22Rv1 (cell line): ENCODE measurements around the gene CDX1.

Source experiments
- H3K27ac ChIP-seq: fragments of 450-650 bp; 2 replicates; pipeline ENCODE4 v1.5.1; 2017
- ZFX ChIP-seq: fragments of 450-650 bp; IDR thresholded peaks from 2 replicates; pipeline ENCODE4 v1.6.1; 2017; ENCODE audit warnings: antibody characterized with exemption, borderline replicate concordance
- TF ChIP-seq, protein P1 (sequence below): fragments of 450-650 bp; IDR thresholded peaks from 2 replicates; pipeline ENCODE4 v1.5.1; 2017; ENCODE audit warnings: mild to moderate bottlenecking

Gene CDX1

DNA sequence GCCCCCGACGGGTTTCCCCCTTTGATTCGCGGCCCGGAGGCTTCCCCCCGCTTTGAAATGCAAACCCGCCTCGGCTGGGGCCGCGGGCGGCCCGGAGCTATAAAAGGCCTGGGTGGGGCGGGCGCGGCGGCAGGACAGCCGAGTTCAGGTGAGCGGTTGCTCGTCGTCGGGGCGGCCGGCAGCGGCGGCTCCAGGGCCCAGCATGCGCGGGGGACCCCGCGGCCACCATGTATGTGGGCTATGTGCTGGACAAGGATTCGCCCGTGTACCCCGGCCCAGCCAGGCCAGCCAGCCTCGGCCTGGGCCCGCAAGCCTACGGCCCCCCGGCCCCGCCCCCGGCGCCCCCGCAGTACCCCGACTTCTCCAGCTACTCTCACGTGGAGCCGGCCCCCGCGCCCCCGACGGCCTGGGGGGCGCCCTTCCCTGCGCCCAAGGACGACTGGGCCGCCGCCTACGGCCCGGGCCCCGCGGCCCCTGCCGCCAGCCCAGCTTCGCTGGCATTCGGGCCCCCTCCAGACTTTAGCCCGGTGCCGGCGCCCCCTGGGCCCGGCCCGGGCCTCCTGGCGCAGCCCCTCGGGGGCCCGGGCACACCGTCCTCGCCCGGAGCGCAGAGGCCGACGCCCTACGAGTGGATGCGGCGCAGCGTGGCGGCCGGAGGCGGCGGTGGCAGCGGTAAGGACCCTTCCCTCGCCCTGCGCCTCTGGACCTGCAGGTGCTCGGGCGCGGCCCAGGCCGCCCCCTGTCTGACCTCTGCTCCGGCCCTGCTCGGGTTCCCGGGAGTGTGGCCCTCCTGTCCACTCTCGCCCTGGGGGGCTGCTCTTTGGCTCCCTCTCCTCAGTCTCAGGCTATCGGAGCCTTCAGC, at the start of gene CDX1:
CDX1 (plus strand) TSS at position 129 of the 862 bp plus-strand sequence; CDS start at position 228, 99 bp downstream.
- no peak within 1 kb of the TSS for H3K27ac ChIP-seq
- no peak for TF ChIP-seq ZFX
- TF ChIP-seq, protein P1, sequence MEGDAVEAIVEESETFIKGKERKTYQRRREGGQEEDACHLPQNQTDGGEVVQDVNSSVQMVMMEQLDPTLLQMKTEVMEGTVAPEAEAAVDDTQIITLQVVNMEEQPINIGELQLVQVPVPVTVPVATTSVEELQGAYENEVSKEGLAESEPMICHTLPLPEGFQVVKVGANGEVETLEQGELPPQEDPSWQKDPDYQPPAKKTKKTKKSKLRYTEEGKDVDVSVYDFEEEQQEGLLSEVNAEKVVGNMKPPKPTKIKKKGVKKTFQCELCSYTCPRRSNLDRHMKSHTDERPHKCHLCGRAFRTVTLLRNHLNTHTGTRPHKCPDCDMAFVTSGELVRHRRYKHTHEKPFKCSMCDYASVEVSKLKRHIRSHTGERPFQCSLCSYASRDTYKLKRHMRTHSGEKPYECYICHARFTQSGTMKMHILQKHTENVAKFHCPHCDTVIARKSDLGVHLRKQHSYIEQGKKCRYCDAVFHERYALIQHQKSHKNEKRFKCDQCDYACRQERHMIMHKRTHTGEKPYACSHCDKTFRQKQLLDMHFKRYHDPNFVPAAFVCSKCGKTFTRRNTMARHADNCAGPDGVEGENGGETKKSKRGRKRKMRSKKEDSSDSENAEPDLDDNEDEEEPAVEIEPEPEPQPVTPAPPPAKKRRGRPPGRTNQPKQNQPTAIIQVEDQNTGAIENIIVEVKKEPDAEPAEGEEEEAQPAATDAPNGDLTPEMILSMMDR: no peak

DNA sequence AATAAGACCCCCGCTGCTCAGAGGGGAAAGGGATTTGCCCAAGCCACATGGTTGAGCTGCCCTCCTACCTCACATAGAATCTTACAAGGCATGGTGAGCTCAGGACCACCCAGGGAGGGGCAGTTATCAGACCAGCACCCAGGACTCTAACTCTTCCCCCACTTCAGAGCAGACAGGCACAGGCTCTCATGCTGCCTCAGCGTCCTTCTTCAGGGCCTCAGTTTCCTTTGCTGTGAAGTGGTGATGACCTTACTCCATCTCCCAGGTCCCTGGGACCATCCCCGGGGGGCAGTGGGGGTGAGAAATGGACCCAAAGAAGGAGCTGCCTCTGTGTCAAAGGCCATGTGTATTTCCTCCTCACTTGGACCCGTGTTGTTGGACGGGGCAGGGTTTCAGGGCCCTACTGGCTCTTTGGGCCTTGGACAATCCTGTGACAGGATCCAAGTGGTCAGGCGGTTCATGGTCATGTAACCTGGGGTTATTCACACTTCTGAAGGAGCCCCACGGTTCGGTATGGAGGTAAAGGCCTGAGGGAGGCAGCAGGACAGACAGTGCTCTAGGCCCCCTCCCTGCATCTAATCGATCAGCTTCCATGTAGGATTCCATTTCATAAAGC, 48.5 kb upstream of the CDX1 start:
- no peak overlapping the region for H3K27ac ChIP-seq
- no peak for TF ChIP-seq ZFX
- TF ChIP-seq, protein P1: no peak

DNA sequence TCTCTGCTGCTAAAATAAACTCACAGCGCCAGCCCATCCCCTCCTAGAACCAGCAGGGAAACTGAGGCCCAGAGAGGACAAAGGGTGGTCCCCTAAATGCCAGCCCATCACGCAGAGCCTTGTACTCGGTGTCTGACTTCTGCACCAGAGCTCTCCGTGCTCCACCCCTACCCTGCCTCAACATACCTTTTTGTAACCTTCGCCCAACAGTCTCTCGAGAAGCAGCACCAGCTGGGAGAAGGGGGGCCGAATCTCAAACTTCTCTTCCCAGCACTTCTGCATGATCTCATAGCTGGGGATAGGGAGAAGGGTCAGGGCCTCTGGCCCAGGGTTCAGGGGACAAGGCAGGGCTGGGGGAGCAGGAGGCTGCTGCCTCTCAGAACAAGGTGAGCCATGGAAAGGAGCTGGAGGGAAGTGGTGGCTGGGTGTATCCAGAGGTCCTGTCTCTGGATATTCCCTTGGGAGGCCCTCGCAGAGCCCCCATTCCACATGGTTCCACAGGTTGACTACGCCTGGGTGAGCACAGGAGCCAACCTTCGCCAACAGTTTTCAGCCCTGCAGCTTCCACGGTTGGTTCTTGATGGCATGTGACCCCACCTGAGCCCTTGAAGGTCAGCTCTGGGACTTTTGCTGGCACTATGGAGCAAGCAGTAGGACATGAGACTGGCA, 47.9 kb upstream of the CDX1 start:
- TF ChIP-seq, protein P1: no peak
- no peak for TF ChIP-seq ZFX
- no peak overlapping the region for H3K27ac ChIP-seq

DNA sequence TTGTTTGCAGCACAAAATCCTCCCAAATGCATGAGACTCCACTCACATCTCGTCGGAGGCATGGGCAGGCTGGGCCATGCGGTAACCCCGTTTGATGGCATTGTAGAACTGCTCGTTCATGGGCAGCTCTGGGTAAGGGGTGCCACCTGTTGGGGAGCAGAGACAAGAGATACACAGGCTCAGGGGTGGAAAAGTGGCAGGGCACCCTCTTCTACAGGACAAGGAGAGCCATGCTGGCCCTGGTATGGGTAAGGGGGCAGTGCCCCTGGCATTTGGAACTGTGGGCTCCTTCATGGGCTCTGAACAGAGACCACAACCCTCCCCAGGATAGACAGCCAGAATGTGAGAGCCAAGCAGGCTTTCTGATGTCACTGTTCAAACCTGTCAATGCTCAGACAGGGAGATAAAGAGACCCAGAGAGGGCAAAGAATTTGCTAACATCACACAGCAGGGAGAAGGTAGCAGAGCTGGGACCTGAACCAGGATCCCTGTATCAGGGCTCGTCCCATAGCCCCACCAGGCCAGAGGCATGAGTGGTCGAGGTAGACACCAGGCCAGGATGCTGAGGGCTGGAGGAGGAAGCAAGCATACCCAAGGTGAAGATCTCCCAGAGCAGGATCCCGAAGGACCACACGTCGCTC, 47.0 kb upstream of the CDX1 start:
- no peak for TF ChIP-seq ZFX
- TF ChIP-seq, protein P1: no peak
- no peak overlapping the region for H3K27ac ChIP-seq

DNA sequence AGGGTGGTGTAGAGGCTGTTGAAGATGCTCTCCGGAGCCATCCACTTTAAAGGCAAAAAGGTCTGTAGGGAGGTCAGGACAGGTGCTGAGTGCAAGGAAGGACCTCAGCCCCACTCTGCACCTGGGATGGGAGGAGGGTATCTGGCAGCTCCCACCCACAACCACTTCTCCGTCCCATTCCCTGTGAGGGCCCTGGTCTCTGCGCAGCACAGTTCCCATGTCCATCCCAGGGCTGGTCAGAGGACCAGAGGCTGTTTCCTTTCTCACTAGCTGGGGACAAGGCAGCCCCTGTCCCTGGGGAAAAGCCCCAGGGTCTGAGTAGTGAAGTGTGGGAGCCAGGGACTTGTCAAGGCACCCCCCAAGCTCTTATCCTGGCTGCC, 46.5 kb upstream of the CDX1 start:
- TF ChIP-seq, protein P1: no peak
- TF ChIP-seq ZFX: no peak
- H3K27ac ChIP-seq: no peak overlapping the region

DNA sequence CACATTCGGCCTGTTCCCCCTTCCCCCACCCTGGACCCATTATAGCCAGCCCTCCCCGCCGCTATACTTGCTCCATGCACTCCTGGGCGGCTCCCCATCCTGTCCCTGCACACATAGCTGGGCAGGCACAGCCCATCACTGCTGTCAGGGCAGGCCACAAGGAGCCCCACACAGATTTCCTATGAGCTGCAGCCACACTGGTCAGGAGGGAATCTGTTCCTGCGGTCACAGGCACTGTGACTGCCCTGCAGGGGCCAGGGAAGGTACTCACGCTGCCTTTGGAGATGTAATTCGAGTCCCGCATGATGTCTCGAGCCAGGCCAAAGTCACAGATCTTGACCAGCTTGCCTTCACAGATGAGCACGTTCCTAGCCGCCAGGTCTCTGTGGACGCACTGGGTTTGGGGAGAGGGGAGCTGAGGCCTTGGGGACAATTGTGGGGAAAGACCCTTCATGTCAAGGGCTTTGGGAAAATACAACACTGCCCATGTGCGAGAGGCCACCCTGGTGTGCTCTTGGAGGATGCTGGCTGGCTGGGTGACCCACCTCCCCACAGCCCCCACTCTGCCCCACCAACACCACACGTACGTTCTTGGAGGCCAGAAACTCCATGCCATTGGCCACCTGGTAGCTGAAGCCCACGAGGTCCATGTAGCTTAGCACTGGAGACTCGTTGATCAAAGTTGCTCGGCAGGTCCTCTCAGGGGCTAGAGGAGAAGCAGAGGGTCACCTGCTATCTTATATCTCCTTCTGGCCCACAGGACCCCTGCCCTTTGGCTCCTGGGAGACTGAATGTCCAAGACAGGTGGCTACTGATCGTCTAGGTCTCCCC, 45.7 kb upstream of the CDX1 start:
- TF ChIP-seq, protein P1: no peak
- TF ChIP-seq ZFX: no peak
- H3K27ac ChIP-seq: no peak overlapping the region
